Calu3 (cell line): ENCODE measurements around the gene PAX7. TPM values are rescaled to one million over a fixed set of nuclear protein-coding genes. Genes with fewer than 3 reads are reported as not detected.
A peak's percentile ranks its signal among the peaks of the same experiment; 100 is the strongest.
"Not testable (repeated sequence)": the region's sequence is repeated elsewhere in the genome, so short reads cannot be mapped to it uniquely, and the experiment has no call there.

ENCODE experiments used
- Bru-seq: library from RNA; stranded (reverse); fragments of 400-500 nt; gene quantifications from one replicate; lab custom pipeline; 2021; lab: Mats Ljungman, UMichigan
- BruChase-seq, 2 experiments: library from RNA; stranded (reverse); fragments of 400-500 nt; gene quantifications; one replicate each; lab custom pipeline; 2021; lab: Mats Ljungman, UMichigan
- BruUV-seq: library from RNA; stranded (reverse); fragments of 400-500 nt; replicated peaks from 2 replicates; lab custom pipeline; 2021; lab: Mats Ljungman, UMichigan
- CTCF ChIA-PET: fragments of 300-600 bp; sonication (Branson Sonifier 250); formaldehyde crosslinking; loops from one replicate; lab custom pipeline; 2022; ENCODE audit warnings: antibody characterized with exemption; lab: Charles Lee
- DNase-seq: peaks from one replicate; pipeline ENCODE4 v3.0.0; 2022
- H3K27ac Mint-ChIP-seq: one replicate; pipeline ENCODE4 v1.8.0; 2022; ENCODE audit warnings: mixed read lengths; ENCODE audit not compliant: unreplicated experiment
- H3K27me3 Mint-ChIP-seq: one replicate; pipeline ENCODE4 v1.8.0; 2022; ENCODE audit warnings: mixed read lengths; ENCODE audit not compliant: unreplicated experiment
- H3K36me3 Mint-ChIP-seq: one replicate; pipeline ENCODE4 v1.8.0; 2022; ENCODE audit warnings: mild to moderate bottlenecking, moderate library complexity, mixed read lengths; ENCODE audit not compliant: insufficient read depth, unreplicated experiment
- H3K4me1 Mint-ChIP-seq: one replicate; pipeline ENCODE4 v1.8.0; 2022; ENCODE audit warnings: mild to moderate bottlenecking, low read depth, mixed read lengths; ENCODE audit not compliant: unreplicated experiment
- H3K4me3 Mint-ChIP-seq: one replicate; pipeline ENCODE4 v1.8.0; 2022; ENCODE audit warnings: mild to moderate bottlenecking, low read depth, moderate library complexity, mixed read lengths; ENCODE audit not compliant: unreplicated experiment
- H3K9me3 Mint-ChIP-seq: one replicate; pipeline ENCODE4 v1.8.0; 2022; ENCODE audit warnings: low read depth, mixed read lengths; ENCODE audit not compliant: unreplicated experiment
- CTCF ChIP-seq: fragments of 200-600 bp; IDR thresholded peaks from one replicate; pipeline ENCODE4 v1.8.0; 2022; ENCODE audit warnings: antibody characterized with exemption; ENCODE audit not compliant: unreplicated experiment
- intact Hi-C: fragments of 100-400 bp; cut with micrococcal nuclease; formaldehyde crosslinking; loops from one replicate; pipeline ENCODE4 v1.10.0; 2022; ENCODE audit not compliant: unreplicated experiment
- long read RNA-seq: library from polyadenylated mRNA; stranded (forward); transcript quantifications from one replicate; pipeline ENCODE4 v2.0.0, GENCODE V29; 2022
- total RNA-seq: library from RNA; stranded (reverse); gene quantifications from 2 replicates; pipeline ENCODE4 v1.2.3, GENCODE V29; 2022

The PAX7 gene
- not detected in 2 replicates for total RNA-seq
- Bru-seq, nascent RNA: percentile 1 among the genes with signal in this experiment
- not detected for BruChase-seq, experiment 1, labeled RNA remaining after a 6-hour chase
- BruChase-seq, experiment 2, labeled RNA remaining after a 2-hour chase: not detected
- long read RNA-seq, partial matches to known transcripts: 0 of 1 reads
- long read RNA-seq, other reads (novel, unspliced or antisense): 1 of 1 reads

GRCh38 chr1:18630511-18631495, at the start of gene PAX7:
PAX7 (plus strand) TSS chr1:18630846; CDS start chr1:18631604, 758 bp downstream.
- no peaks in the 10 kb centered on the region for H3K9me3 Mint-ChIP-seq
- peaks cover 11% of the 10 kb centered on the region for H3K4me1 Mint-ChIP-seq
- no peak within 1 kb of the TSS for H3K27ac Mint-ChIP-seq
- BruUV-seq: no TSS peak
- TF ChIP-seq CTCF: no peak
- intact Hi-C loops: no loop called here
- H3K36me3 Mint-ChIP-seq: no peaks in the 10 kb centered on the region
- CTCF ChIA-PET: no interaction called here
- no peak within 1 kb of the TSS for H3K4me3 Mint-ChIP-seq
- no peak for DNase-seq
- peaks cover 100% of the 10 kb centered on the region for H3K27me3 Mint-ChIP-seq

GRCh38 chr1:18581420-18581880, 49.2 kb upstream of the PAX7 start:
- BruUV-seq: no TSS peak
- Mint-ChIP-seq H3K36me3 (no peaks in the 10 kb centered on the region), H3K27me3 (peaks cover 40% of the 10 kb centered on the region), H3K9me3 (no peaks in the 10 kb centered on the region), H3K27ac (no peak overlapping the region), H3K4me3 (no peak overlapping the region), H3K4me1 (no peaks in the 10 kb centered on the region)
- CTCF ChIA-PET: interaction anchor here (0.6 to 1.4 kb wide), 4 partner anchors 23 to 282 kb away, joined by 3 to 7 read pairs (median 3); no protein-coding TSS in a partner anchor
- intact Hi-C loops: no loop called here
- DNase-seq: peak; percentile 58
- TF ChIP-seq CTCF: peak; percentile 80

GRCh38 chr1:18582890-18583289, 47.8 kb upstream of the PAX7 start:
- no TSS peak for BruUV-seq
- no peak overlapping the region for H3K27ac Mint-ChIP-seq
- no peaks in the 10 kb centered on the region for H3K36me3 Mint-ChIP-seq
- DNase-seq: no peak
- intact Hi-C loops: no loop called here
- H3K27me3 Mint-ChIP-seq: peaks cover 39% of the 10 kb centered on the region
- CTCF ChIA-PET: interaction anchor here (0.6 kb wide), 1 partner anchor 80 kb away, joined by 3 read pairs; no protein-coding TSS in a partner anchor
- H3K4me3 Mint-ChIP-seq: no peak overlapping the region
- H3K9me3 Mint-ChIP-seq: no peaks in the 10 kb centered on the region
- no peak for TF ChIP-seq CTCF
- H3K4me1 Mint-ChIP-seq: no peaks in the 10 kb centered on the region

GRCh38 chr1:18583326-18583941, 47.2 kb upstream of the PAX7 start:
- Mint-ChIP-seq H3K27me3 (peaks cover 39% of the 10 kb centered on the region), H3K4me1 (no peaks in the 10 kb centered on the region), H3K36me3 (no peaks in the 10 kb centered on the region), H3K4me3 (no peak overlapping the region), H3K9me3 (no peaks in the 10 kb centered on the region), H3K27ac (no peak overlapping the region)
- CTCF ChIA-PET: interaction anchor here (0.5 to 0.6 kb wide), 2 partner anchors 13 to 79 kb away, joined by 3 to 4 read pairs; no protein-coding TSS in a partner anchor
- BruUV-seq: no TSS peak
- intact Hi-C loops: no loop called here
- TF ChIP-seq CTCF: no peak
- no peak for DNase-seq

- BruUV-seq, H3K27ac Mint-ChIP-seq, H3K4me3 Mint-ChIP-seq, H3K4me1 Mint-ChIP-seq, H3K9me3 Mint-ChIP-seq, intact Hi-C loops, DNase-seq, H3K36me3 Mint-ChIP-seq: not testable (repeated sequence)
- peaks cover 41% of the 10 kb centered on the region for H3K27me3 Mint-ChIP-seq
- CTCF ChIA-PET: interaction anchor here (0.6 to 1.1 kb wide), 3 partner anchors 10 to 14 kb away, joined by 3 to 4 read pairs (median 3); no protein-coding TSS in a partner anchor
Measured at GRCh38 chr1:18586016-18586415, 44.6 kb upstream of the PAX7 start.
